Keratinocyte (primary cell): ENCODE measurements around the gene DTD2. TPM values are rescaled to one million over a fixed set of nuclear protein-coding genes. Genes with fewer than 3 reads are reported as not detected.

Source experiments
- DNase-seq: peaks from one replicate; pipeline ENCODE4 v3.0.0-alpha.2; 2011; ENCODE audit warnings: low read depth, missing footprints, low spot score
- FAIRE-seq: peaks from 2 replicates; lab custom pipeline; 2011; peaks lifted over from hg19 to GRCh38; lab: Jason Lieb, UNC
- H2AFZ ChIP-seq: 2 replicates; pipeline ENCODE4 v1.6.0; 2012; ENCODE audit warnings: low read length, control low read depth, inconsistent platforms; ENCODE audit not compliant: control insufficient read depth
- H3K27ac ChIP-seq: 2 replicates; pipeline ENCODE4 v1.5.1; 2011; ENCODE audit warnings: low read length; ENCODE audit not compliant: control insufficient read depth, insufficient read depth
- H3K27me3 ChIP-seq: 3 replicates; pipeline ENCODE4 v1.6.0; 2011; ENCODE audit warnings: low read length; ENCODE audit not compliant: control insufficient read depth, insufficient read depth; ENCODE audit errors: extremely low read depth
- H3K36me3 ChIP-seq, 2 experiments: 2 replicates in 1 of 2; 3 replicates in 1 of 2; pipeline ENCODE4 v1.5.1; 2011; ENCODE audit warnings: low read length in 2 of 2, mild to moderate bottlenecking in 1 of 2; ENCODE audit not compliant: control insufficient read depth in 2 of 2, insufficient read depth in 2 of 2; ENCODE audit errors: extremely low read depth in 1 of 2
- H3K4me1 ChIP-seq: 3 replicates; pipeline ENCODE4 v1.5.1; 2011; ENCODE audit warnings: low read length; ENCODE audit not compliant: control insufficient read depth, insufficient read depth; ENCODE audit errors: extremely low read depth
- H3K4me2 ChIP-seq: 3 replicates; pipeline ENCODE4 v1.6.0; 2011; ENCODE audit warnings: low read depth, low read length; ENCODE audit not compliant: control insufficient read depth, insufficient read depth; ENCODE audit errors: extremely low read depth
- H3K4me3 ChIP-seq, 3 experiments: fragments of 200-600 bp in 1 of 3; sonication (generic) in 1 of 3; 2 replicates in 2 of 3; 3 replicates in 1 of 3; pipeline ENCODE4 v1.5.1; 2011 to 2016; ENCODE audit warnings: low read length in 3 of 3, mild to moderate bottlenecking in 3 of 3, control low read depth in 2 of 3, inconsistent platforms in 1 of 3, low read depth in 1 of 3, mixed read lengths in 1 of 3, mixed run types in 1 of 3, moderate library complexity in 1 of 3; ENCODE audit not compliant: control insufficient read depth in 2 of 3, insufficient read depth in 2 of 3; ENCODE audit errors: extremely low read depth in 1 of 3
- H3K79me2 ChIP-seq: 2 replicates; pipeline ENCODE4 v1.6.0; 2012; ENCODE audit warnings: low read length; ENCODE audit not compliant: control insufficient read depth, insufficient read depth
- H3K9ac ChIP-seq: 3 replicates; pipeline ENCODE4 v1.6.0; 2011; ENCODE audit warnings: low read length; ENCODE audit not compliant: control insufficient read depth, insufficient read depth; ENCODE audit errors: extremely low read depth
- H3K9me1 ChIP-seq: 3 replicates; pipeline ENCODE4 v1.6.0; 2011; ENCODE audit warnings: low read length; ENCODE audit not compliant: control insufficient read depth, insufficient read depth; ENCODE audit errors: extremely low read depth
- H3K9me3 ChIP-seq: 2 replicates; pipeline ENCODE4 v1.5.1; 2012; ENCODE audit warnings: low read depth, low read length; ENCODE audit not compliant: control insufficient read depth
- H4K20me1 ChIP-seq: 3 replicates; pipeline ENCODE4 v1.6.0; 2011; ENCODE audit warnings: low read length; ENCODE audit not compliant: control insufficient read depth, insufficient read depth; ENCODE audit errors: extremely low read depth
- CTCF ChIP-seq, 3 experiments: IDR thresholded peaks in 1 of 3; conservative IDR thresholded peaks in 1 of 3; optimal IDR thresholded peaks in 1 of 3; 2 replicates in 2 of 3; 3 replicates in 1 of 3; pipeline versions ENCODE3 to v1.5.1; 2011; ENCODE audit warnings: low read length in 3 of 3, mild to moderate bottlenecking in 3 of 3, moderate library complexity in 2 of 3, control low read depth in 1 of 3, inconsistent platforms in 1 of 3; ENCODE audit not compliant: insufficient read depth in 2 of 3; ENCODE audit errors: extremely low read depth in 1 of 3
- EZH2 ChIP-seq: IDR thresholded peaks from one replicate; pipeline ENCODE4 v1.6.1; 2012; ENCODE audit warnings: inconsistent platforms, mild to moderate bottlenecking, low read length, moderate library complexity
- dilution Hi-C: fragments of 300-500 bp; cut with MboI; formaldehyde crosslinking; loops from one replicate; pipeline ENCODE4 v1.7.0; 2020; ENCODE audit warnings: low sequenced_read_pairs; ENCODE audit not compliant: extremely low pct_ligation_motif_present
- polyA plus RNA-seq, 5 experiments: library from polyadenylated mRNA; depleted of rRNA in 3 of 5; stranded (reverse) in 3 of 5; stranded (forward) in 1 of 5; unstranded in 1 of 5; fragments of >200 nt; gene quantifications; 1 replicate in 1 of 5; 2 replicates in 3 of 5; 3 replicates in 1 of 5; pipeline versions ENCODE4 v1.2.1 to v1.2.3, GENCODE V29; 2011 to 2012; ENCODE audit warnings: missing spikeins in 2 of 5, low read depth in 1 of 5, low replicate concordance in 1 of 5

DTD2 gene
- polyA plus RNA-seq, 1 donor (not counting 4 experiments of a cell fraction or from before 2014, with no cell fraction given) = 22.3 TPM

DNA sequence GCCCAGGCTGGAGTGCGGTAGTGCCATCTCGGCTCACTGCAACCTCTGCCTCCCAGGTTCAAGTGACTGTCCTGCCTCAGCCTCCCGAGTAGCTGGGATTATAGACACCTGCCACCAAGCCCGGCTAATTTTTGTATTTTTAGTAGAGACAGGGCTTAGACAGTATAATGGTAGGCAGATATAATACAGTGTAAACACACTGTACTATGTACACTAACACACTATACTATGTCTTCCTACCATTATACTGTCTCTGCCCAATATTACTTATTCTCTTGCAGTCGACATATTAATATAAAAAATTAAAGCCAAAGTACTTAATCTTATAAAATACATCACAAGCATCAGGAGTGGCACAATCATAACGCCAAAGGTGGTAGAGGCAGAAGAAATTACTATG is 15.0 kb downstream of the DTD2 start:
- dilution Hi-C loops = no loop called here
- TF ChIP-seq CTCF (optimal IDR thresholded peaks at IDR 0.05 in 1 of 3, IDR thresholded peaks at IDR 0.05 in 1 of 3, conservative IDR thresholded peaks at IDR 0.05 in 1 of 3; ENCODE audit: extremely low read depth in 1 of 3, insufficient read depth in 2 of 3, low read length in 3 of 3) (no peak), EZH2 (no peak)
- peaks cover 5% of the 10 kb centered on the region for H3K4me1 ChIP-seq
- no peak for FAIRE-seq
- no peak overlapping the region for H3K4me2 ChIP-seq
- no peaks in the 10 kb centered on the region for H3K9me3 ChIP-seq
- no peak overlapping the region for H2AFZ ChIP-seq
- H3K9me1 ChIP-seq = no peaks in the 10 kb centered on the region
- no peak for DNase-seq
- no peak overlapping the region for H3K9ac ChIP-seq
- no peak overlapping the region for H3K27ac ChIP-seq
- H4K20me1 ChIP-seq = no peaks in the 10 kb centered on the region
- no peaks in the 10 kb centered on the region for H3K79me2 ChIP-seq
- H3K4me3 ChIP-seq = no peak overlapping the region
- H3K27me3 ChIP-seq = no peaks in the 10 kb centered on the region
- no peaks in the 10 kb centered on the region for H3K36me3 ChIP-seq

GRCh38 chr14:31441273-31442111 is 15.8 kb downstream of the DTD2 start:
- Histone ChIP-seq H3K79me2 (no peaks in the 10 kb centered on the region), H3K9me1 (no peaks in the 10 kb centered on the region), H3K4me1 (peaks cover 5% of the 10 kb centered on the region), H3K27ac (no peak overlapping the region), H3K4me2 (peak overlapping the region; percentile 9), H3K9me3 (no peaks in the 10 kb centered on the region), H3K27me3 (no peaks in the 10 kb centered on the region), H4K20me1 (no peaks in the 10 kb centered on the region), H3K4me3 (no peak overlapping the region), H2AFZ (no peak overlapping the region), H3K36me3 (no peaks in the 10 kb centered on the region), H3K9ac (no peak overlapping the region)
- DNase-seq (no peak), FAIRE-seq (peak; percentile 13)
- TF ChIP-seq CTCF (optimal IDR thresholded peaks at IDR 0.05 in 1 of 3, IDR thresholded peaks at IDR 0.05 in 1 of 3, conservative IDR thresholded peaks at IDR 0.05 in 1 of 3; ENCODE audit: extremely low read depth in 1 of 3, insufficient read depth in 2 of 3, low read length in 3 of 3) (no peak), EZH2 (no peak)
- dilution Hi-C loops = no loop called here
